CD4-positive, alpha-beta T cell treated with Interleukin-12 subunit alpha and Interleukin-12 subunit beta, for 1 hour (primary cell): ENCODE results near the gene SASH1.

Experiments used
- DNase-seq: peaks from one replicate; pipeline ENCODE4 v3.0.0-alpha.2; 2020

The SASH1 gene

GRCh38 chr6:148502083-148502772, 159.6 kb downstream of the SASH1 start:
- DNase-seq, result no peak

DNA sequence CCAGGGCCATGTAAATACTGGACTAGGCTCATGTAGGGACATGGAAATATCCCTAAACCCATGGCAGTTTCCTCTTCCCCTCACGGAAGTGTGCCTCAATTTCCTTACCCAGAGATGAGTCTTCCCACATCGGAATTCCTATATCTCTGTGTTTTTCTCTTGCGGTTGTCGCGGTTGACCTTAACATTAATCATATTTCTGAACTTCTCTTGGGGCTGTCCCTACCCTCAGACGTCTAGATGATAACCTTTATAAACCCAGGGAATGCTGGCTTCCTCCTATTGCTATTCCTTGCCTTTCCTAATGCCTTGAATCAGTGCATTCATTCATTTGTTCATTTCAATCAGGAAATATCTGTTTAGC, 160.1 kb downstream of the SASH1 start:
- no peak for DNase-seq

DNA sequence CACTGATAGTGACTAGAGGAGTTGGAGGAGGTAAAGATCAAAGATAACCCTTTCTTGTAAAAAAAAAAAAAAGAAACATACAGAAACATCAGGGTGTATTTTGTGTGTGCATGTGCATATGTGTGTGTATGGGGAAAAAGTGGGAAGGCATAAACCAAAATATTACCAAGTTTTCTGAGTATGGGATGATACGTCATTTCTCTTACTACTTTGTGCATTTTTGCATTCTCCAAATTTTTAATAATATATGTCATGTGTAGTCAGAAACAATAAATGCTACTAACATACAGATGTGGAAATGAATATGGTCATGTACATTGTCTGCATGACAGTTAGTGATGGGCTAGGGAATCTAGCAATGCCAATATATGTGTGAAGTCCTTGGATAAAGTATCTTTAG, 161.1 kb downstream of the SASH1 start:
- DNase-seq, result no peak

GRCh38 chr6:148507774-148508173, 165.1 kb downstream of the SASH1 start:
- no peak for DNase-seq

DNA sequence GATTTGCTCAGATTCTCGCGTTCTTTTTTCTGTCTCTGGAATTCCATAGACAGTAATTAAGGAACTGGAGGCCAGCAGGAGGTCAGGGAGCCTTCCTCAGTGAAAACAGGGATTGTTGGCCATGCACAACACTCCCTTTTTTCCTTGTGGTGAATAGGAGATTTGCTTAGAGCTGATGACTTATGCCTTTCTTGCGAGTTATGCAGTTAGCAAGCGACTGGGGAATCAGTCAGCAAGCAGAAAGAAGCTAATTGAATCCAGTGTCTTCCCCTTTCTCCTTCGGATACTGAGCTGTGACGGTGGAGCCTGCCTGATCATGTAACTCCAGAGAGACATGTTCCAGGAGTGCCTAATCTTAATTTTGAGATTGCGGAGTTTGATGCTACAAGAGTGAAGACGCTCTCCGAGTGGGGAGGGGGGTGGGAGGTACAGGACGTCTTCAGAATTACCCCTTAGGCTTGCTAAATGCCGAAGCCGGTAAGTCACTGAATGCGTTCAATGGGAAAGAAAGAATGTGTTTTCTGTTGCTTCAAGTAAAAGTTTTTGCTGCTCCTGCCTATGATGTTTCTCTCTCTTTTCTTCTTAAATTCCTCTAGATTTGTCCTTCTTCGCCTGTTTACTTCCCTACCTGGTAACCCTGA, 165.9 kb downstream of the SASH1 start:
- no peak for DNase-seq

- DNase-seq, result no peak
These were observed 166.6 kb downstream of the SASH1 start for GRCh38 chr6:148509119-148509799.

DNA sequence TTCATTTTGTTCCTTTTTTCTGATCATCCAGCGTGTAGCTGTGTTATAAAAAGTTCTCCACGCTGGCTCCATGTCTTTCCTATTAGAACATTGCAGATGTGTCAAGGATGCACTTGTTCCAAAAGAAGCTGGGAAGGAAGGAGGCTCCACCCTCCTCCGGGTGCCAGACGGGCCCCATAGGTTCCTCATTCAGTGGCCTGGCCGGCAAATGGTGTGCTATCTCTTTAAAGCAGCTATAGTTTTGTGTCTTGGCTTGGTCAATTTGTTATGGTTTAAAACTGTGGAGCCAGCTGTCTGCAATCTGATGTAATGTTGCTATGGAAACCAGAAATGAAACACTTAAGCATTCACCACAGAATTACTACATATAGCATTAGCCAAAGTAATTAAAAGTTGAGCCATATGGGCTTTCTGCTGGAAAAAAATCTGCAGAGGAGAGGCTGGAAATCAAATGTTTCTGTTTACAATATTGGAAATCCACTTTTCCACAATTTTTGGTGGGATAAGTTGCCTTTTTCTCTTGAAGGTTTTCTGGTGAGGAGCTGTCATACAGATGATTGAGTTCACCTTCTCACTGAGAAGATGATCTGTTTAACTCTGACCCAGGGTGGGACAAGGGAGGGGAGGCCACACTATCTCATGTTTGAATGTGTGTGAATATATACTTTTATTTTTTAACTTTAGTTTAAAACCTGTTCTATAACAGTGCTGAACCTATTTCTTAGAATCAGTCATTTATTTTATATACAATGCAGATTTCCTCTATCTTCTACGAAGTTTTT, 167.4 kb downstream of the SASH1 start:
- peak; percentile 5 for DNase-seq

GRCh38 chr6:148513145-148514071, 170.8 kb downstream of the SASH1 start:
- DNase-seq, result no peak

DNA sequence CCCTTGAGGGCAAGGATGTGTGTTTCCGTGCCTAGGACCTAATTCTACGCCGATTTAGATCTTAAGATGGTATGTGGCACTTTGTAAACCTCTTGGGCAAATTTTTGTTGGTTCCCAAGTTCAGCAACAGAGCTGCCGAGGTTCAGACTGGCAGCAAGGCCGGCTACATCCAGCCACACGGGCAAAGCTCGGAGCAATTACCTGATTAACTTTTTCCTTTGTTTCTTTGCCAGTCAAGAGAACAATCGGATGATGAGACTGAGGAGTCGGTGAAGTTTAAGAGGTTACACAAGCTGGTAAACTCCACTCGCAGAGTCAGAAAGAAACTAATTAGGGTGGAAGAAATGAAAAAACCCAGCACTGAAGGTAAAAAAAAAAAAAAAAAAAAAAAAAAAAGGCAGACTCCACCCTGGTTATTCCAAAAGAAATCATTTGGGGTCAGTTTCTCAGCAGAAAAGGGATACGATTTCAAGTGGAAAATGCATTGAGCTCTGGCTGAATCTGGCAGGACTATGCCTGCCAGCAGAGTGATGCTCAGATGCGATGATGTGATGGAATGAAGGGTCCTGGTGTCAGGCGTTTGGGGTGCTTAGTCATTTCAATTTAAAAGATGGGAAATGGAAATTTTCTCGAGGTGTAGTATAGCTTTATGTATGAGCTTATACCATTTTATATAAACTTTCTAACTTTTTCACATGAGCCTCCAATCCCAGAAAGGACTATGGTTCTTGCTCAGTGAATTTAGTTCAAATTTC, 171.6 kb downstream of the SASH1 start:
- no peak for DNase-seq

DNA sequence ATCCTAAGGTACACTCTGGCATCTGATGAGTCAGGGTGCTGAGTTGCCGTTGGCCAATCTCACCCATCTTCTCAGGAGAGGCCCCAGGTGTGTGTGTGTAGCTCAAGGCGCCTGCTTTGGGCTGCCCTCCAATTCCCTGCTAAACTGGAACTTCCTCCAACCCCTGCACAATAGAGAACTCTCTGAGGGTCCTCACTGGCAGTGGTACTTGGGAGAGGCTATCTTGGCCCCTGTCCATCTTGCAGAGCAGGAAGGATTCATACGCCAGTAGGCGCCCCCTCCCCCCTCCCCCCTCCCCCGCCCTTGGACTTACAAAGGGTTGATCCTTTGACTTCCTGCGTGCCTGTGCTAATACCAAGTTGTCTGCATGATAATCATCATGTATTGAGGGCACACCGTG, 173.6 kb downstream of the SASH1 start:
- DNase-seq, result no peak

DNA sequence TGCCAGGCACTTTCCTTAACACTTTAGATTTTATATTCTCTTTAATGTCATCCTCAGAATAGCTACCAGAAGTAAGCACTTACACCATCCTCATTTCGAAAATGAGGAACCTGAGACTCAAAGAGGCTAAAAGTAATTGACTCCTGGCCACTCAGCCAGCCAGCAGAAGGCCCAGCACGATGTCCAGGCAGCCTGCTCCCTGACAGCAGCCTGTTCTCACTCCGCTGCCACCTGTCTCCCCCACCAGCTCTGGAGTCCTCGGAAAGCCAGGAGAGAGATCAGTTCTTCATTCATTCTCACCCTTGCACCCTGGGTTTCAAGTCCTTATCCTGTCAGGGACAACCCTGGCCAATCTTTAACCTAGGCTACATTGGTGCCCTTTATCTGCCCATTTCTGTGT, 174.0 kb downstream of the SASH1 start:
- no peak for DNase-seq

GRCh38 chr6:148517470-148517869, 174.8 kb downstream of the SASH1 start:
- no peak for DNase-seq

- DNase-seq, result no peak
These were observed 176.0 kb downstream of the SASH1 start for GRCh38 chr6:148518511-148519156.

DNA sequence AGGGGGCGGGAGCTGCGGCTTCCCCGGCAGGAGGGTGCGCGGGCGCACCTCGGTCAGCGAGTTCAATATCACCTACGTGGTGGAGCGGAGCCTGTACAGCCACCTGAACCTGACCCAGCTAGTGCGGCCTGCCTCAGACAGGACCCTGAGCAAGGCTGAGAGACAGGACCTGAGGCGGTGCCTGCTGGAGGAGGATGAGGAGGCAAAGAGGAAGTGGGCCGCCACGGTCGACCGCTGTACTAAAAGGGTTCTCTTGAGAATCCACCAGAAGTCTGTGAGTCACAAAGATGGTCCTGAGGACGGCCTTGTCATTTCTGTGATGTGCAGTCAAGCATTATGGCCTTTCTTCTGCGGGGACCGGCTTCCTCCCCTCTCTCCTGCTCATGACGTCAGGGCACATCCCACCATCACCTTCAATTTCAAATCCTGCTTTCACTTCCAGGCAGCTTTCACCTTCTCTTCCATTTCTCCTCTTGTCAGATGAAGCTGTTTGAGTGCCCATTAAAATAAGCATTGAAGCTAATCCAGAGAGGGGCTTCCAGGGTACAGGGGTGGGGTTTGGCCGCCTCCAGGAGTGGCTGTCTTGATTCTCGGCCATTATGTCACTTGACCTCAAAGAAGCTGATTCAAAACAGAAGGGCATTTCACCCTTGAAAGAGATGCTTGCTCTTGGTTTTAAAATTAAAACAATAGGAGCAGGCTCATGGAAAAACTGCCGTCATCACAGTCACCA, 177.6 kb downstream of the SASH1 start:
- no peak for DNase-seq

- no peak for DNase-seq
These were observed 178.5 kb downstream of the SASH1 start for GRCh38 chr6:148521158-148521557.

DNA sequence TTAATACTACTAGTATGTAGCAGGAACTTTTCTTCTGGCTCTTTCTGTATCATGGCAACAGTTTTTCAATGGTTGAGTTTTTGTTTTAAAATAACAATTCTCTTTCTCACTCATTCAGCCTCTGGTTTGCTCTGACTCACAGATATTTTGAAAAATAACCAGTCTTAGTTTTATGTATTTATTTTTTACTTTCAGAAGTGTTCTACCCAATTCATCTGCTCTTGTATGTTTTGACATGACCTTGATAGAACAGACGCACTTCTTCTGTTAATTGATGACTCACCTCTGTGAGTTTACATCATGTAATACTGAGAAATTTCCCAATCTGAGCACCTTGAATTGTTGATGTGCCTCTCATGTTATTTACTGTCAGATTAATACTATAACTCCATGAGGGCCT, 178.9 kb downstream of the SASH1 start:
- no peak for DNase-seq

- no peak for DNase-seq
These were observed 180.4 kb downstream of the SASH1 start for GRCh38 chr6:148523048-148523447.

DNA sequence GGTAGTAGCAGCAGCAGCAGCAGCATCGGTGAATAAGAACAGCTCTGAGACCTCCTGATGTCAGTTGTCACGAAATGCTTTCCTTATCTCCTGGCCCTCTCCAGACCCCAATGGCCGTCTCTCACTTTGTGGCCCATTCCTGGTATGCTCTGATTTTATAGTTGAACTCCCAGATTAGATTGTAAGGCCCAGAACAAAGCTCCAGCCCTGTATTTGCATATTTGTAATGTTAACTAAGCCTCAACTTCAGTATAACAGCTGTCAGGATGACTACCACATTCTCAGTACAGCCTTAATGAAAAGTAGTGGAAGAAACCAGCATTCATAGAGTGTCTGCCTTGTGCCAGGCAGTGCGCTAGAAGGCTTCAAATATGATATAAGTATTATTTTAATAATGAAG, 180.9 kb downstream of the SASH1 start:
- DNase-seq, result no peak

GRCh38 chr6:148524471-148524882, 181.8 kb downstream of the SASH1 start:
- no peak for DNase-seq

DNA sequence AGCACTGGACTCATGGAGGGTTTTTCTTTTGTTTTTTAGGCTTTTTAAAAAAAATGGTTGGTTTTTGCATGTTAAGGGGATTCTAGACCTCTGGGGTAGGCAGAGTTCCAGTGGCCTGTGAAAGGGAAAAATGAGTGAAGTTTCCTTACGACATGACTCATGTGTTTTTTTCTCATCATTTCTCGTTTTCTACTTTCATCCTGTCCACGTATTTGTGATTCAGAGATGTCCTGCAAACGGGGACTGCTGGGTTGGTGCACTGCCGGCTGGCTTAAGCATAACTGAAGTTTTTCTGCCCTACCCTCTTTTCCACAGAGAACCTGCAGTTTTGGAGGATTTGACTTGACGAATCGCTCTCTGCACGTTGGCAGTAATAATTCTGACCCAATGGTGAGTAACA, 182.3 kb downstream of the SASH1 start:
- DNase-seq, result no peak
